B cell (primary cell): Measurements from ENCODE around the gene ZDHHC15. TPM values are rescaled to one million over a fixed set of nuclear protein-coding genes. Genes with fewer than 3 reads are reported as not detected.

ENCODE experiments used
- ATAC-seq: fragments of 200-7000 bp; cut with Tn5 transposase; one replicate; pipeline ENCODE4 v1.10.0; 2021; ENCODE audit warnings: low read depth, mild to moderate bottlenecking, moderate number of reproducible peaks, moderate library complexity
- CTCF ChIA-PET: fragments of 350-600 bp; sonication (Branson Sonifier 250); formaldehyde crosslinking; loops from one replicate; lab custom pipeline; 2021; ENCODE audit warnings: antibody characterized with exemption, inconsistent platforms; lab: Charles Lee
- POLR2A ChIA-PET: fragments of 350-600 bp; sonication (Branson Sonifier 250); formaldehyde crosslinking; loops from one replicate; lab custom pipeline; 2021; ENCODE audit warnings: antibody characterized with exemption; lab: Charles Lee
- DNase-seq: peaks from one replicate; pipeline ENCODE4 v3.0.0; 2013
- H2AFZ ChIP-seq: 2 replicates; pipeline ENCODE4 v1.6.1; 2012; ENCODE audit warnings: mild to moderate bottlenecking, low read depth, low read length; ENCODE audit not compliant: insufficient read depth, poor library complexity, severe bottlenecking
- H3K27ac ChIP-seq, 2 donors: 1 replicate in 1 of 2; 2 replicates in 1 of 2; pipeline ENCODE4 v1.5.1; 2012 to 2013; ENCODE audit warnings: low read length in 2 of 2, mild to moderate bottlenecking in 2 of 2, moderate library complexity in 1 of 2
- H3K27me3 ChIP-seq, 4 experiments: fragments of 200-600 bp in 1 of 4; sonication (generic) in 1 of 4; replicated peaks in 1 of 4; 1 replicate in 2 of 4; 2 replicates in 2 of 4; pipeline versions ENCODE4 v1.6.1 to v1.7.0; 2013 to 2016; ENCODE audit warnings: low read length in 3 of 4, mild to moderate bottlenecking in 2 of 4, mixed read lengths in 1 of 4, moderate library complexity in 1 of 4; ENCODE audit not compliant: insufficient read depth in 4 of 4, control insufficient read depth in 3 of 4; ENCODE audit errors: control extremely low read depth in 1 of 4
- H3K36me3 ChIP-seq, 2 experiments: replicated peaks in 1 of 2; 1 replicate in 1 of 2; 2 replicates in 1 of 2; pipeline versions ENCODE4 v1.6.1 to v1.7.1; 2013; ENCODE audit warnings: low read length in 1 of 2; ENCODE audit not compliant: insufficient read depth in 2 of 2, control insufficient read depth in 1 of 2; ENCODE audit errors: control extremely low read depth in 1 of 2, extremely low read depth in 1 of 2
- H3K4me1 ChIP-seq, 2 donors: fragments of 200-600 bp in 1 of 2; sonication (generic) in 1 of 2; 1 replicate in 1 of 2; 2 replicates in 1 of 2; pipeline versions ENCODE4 v1.5.1 to v1.6.1; 2013 to 2017; ENCODE audit warnings: low read length in 2 of 2; ENCODE audit not compliant: control insufficient read depth in 2 of 2, insufficient read depth in 2 of 2
- H3K4me2 ChIP-seq: replicated peaks from 2 replicates; pipeline ENCODE3; 2012; ENCODE audit warnings: mild to moderate bottlenecking, low read depth, low read length; ENCODE audit not compliant: poor library complexity, severe bottlenecking
- H3K4me3 ChIP-seq, 5 experiments: fragments of 200-600 bp in 1 of 5; sonication (generic) in 1 of 5; 1 replicate in 3 of 5; 2 replicates in 2 of 5; pipeline versions ENCODE4 v1.5.1 to v1.7.0; 2011 to 2016; ENCODE audit warnings: low read length in 4 of 5, mild to moderate bottlenecking in 4 of 5, low read depth in 2 of 5, control low read depth in 1 of 5, moderate library complexity in 1 of 5; ENCODE audit not compliant: insufficient read depth in 1 of 5; ENCODE audit errors: control extremely low read depth in 1 of 5, extremely low read depth in 1 of 5
- H3K79me2 ChIP-seq: fragments of 200-600 bp; sonication (generic); one replicate; pipeline ENCODE4 v1.6.0; 2016; ENCODE audit warnings: low read length; ENCODE audit not compliant: control insufficient read depth, insufficient read depth
- H3K9ac ChIP-seq: fragments of 200-600 bp; sonication (generic); 2 replicates; pipeline ENCODE4 v1.6.1; 2017; ENCODE audit warnings: mild to moderate bottlenecking, low read length, moderate library complexity
- H3K9me3 ChIP-seq, 3 donors: one replicate each; pipeline versions ENCODE4 v1.6.1 to v1.7.1; 2013; ENCODE audit warnings: low read length in 2 of 3; ENCODE audit not compliant: control insufficient read depth in 2 of 3, insufficient read depth in 1 of 3; ENCODE audit errors: control extremely low read depth in 1 of 3
- H4K20me1 ChIP-seq: 2 replicates; pipeline ENCODE4 v1.6.0; 2012; ENCODE audit warnings: mild to moderate bottlenecking, low read length; ENCODE audit not compliant: insufficient read depth, control insufficient read depth, poor library complexity, severe bottlenecking
- H3K27ac Mint-ChIP-seq: one replicate; pipeline ENCODE4 v1.8.0; 2021; ENCODE audit warnings: mixed read lengths
- H3K27me3 Mint-ChIP-seq: one replicate; pipeline ENCODE4 v1.8.0; 2021; ENCODE audit warnings: mixed read lengths
- H3K4me1 Mint-ChIP-seq: one replicate; pipeline ENCODE4 v1.8.0; 2021; ENCODE audit warnings: mixed read lengths
- H3K4me3 Mint-ChIP-seq: one replicate; pipeline ENCODE4 v1.8.0; 2021; ENCODE audit warnings: mixed read lengths
- H3K9me3 Mint-ChIP-seq: one replicate; pipeline ENCODE4 v1.8.0; 2022; ENCODE audit warnings: mixed read lengths; ENCODE audit not compliant: insufficient read depth
- CTCF ChIP-seq: fragments of 200-600 bp; IDR thresholded peaks from one replicate; pipeline ENCODE4 v1.8.0; 2022; ENCODE audit warnings: antibody characterized with exemption, mild to moderate bottlenecking
- EZH2 ChIP-seq: IDR thresholded peaks from 2 replicates; pipeline ENCODE4 v1.6.1; 2012; ENCODE audit warnings: borderline replicate concordance, low read depth, mild to moderate bottlenecking, moderate library complexity, low read length; ENCODE audit not compliant: insufficient read depth, poor library complexity, severe bottlenecking
- WGBS: methylation state at CpG from one replicate; pipeline ENCODE4 v1.1.5; 2013; ENCODE audit warnings: missing lambda C conversion rate; ENCODE audit not compliant: insufficient coverage; 5-methylcytosine and 5-hydroxymethylcytosine counted together
- intact Hi-C: fragments of 100-400 bp; cut with micrococcal nuclease; formaldehyde crosslinking; loops from one replicate; pipeline ENCODE4 v1.10.0; 2022
- polyA plus RNA-seq: library from polyadenylated mRNA; depleted of rRNA; stranded (reverse); fragments of >200 nt; gene quantifications from 2 replicates; pipeline ENCODE4 v1.2.3, GENCODE V29; 2012
- total RNA-seq, 2 donors: library from RNA; stranded (reverse); fragments of 120-200 nt in 1 of 2; gene quantifications; 1 replicate in 1 of 2; 2 replicates in 1 of 2; pipeline versions ENCODE4 v1.2.3 to v1.2.4, GENCODE V29; 2013 to 2022

ZDHHC15 gene
- total and polyA plus RNA-seq, 2 donors (not counting 1 experiment from before 2014, with no cell fraction given): 0.03 TPM; not detected in 1

DNA sequence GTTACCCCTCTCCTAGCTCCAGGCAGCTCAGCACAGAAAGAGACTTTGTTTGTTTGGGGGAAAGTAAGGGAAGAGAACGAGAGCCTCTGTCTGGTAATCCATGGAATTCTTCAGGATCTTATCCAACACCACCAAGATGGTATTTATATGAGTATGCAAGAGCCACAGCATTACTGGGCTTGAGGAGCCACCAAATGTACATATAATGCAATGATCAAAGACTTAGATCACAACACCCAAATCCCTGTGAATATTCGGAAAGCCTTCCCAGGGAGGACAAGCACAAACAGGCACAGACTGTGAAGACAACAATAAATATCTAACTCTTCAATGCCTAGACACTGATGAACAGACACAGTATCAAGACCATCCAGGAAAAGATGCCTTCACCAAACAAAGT lies 132.4 kb downstream of the ZDHHC15 start:
- Mint-ChIP-seq H3K27ac (no peak overlapping the region), H3K4me1 (no peaks in the 10 kb centered on the region), H3K9me3 (peaks cover 5% of the 10 kb centered on the region), H3K4me3 (no peak overlapping the region), H3K27me3 (no peaks in the 10 kb centered on the region)
- Histone ChIP-seq H3K4me2 (no peak overlapping the region), H3K27ac (no peak overlapping the region), H3K4me3 (no peak overlapping the region), H3K9ac (no peak overlapping the region), H4K20me1 (no peaks in the 10 kb centered on the region), H3K79me2 (no peaks in the 10 kb centered on the region), H3K4me1 (no peaks in the 10 kb centered on the region), H3K36me3 (no peaks in the 10 kb centered on the region), H2AFZ (no peak overlapping the region), H3K27me3 (no peaks in the 10 kb centered on the region), H3K9me3 (peaks cover 0 to 9% (median 0%) of the 10 kb centered on the region in 3 donors)
- intact Hi-C loops: no loop called here
- ATAC-seq (no peak), DNase-seq (no peak)
- TF ChIP-seq CTCF: no peak
- TF ChIP-seq EZH2: no peak
- no CpG with 5 or more reads among the region's 2 CpGs for WGBS
- ChIA-PET CTCF (no interaction called here), POLR2A (no interaction called here)

- no peak overlapping the region for H3K4me2 ChIP-seq
- Mint-ChIP-seq H3K4me1 (no peaks in the 10 kb centered on the region), H3K9me3 (no peaks in the 10 kb centered on the region), H3K4me3 (no peak overlapping the region), H3K27me3 (no peaks in the 10 kb centered on the region), H3K27ac (no peak overlapping the region)
- H3K79me2 ChIP-seq: no peaks in the 10 kb centered on the region
- no peaks in the 10 kb centered on the region for H3K9me3 ChIP-seq
- TF ChIP-seq CTCF (no peak), EZH2 (no peak)
- H4K20me1 ChIP-seq: no peaks in the 10 kb centered on the region
- no peaks in the 10 kb centered on the region for H3K36me3 ChIP-seq
- ATAC-seq (no peak), DNase-seq (no peak)
- ChIA-PET POLR2A (no interaction called here), CTCF (no interaction called here)
- no peak overlapping the region for H3K27ac ChIP-seq
- no peak overlapping the region for H2AFZ ChIP-seq
- H3K4me3 ChIP-seq: no peak overlapping the region
- intact Hi-C loops: no loop called here
- no CpG with 5 or more reads among the region's 1 CpG for WGBS
- H3K4me1 ChIP-seq: no peaks in the 10 kb centered on the region
- H3K9ac ChIP-seq: no peak overlapping the region
- H3K27me3 ChIP-seq: no peaks in the 10 kb centered on the region
Measured at GRCh38 chrX:75369721-75370120, 153.1 kb downstream of the ZDHHC15 start.
